Mucosa of rectum (tissue), 2 donors: Measurements from ENCODE around the gene SLC9A9.
A peak's percentile ranks its signal among the peaks of the same experiment; 100 is the strongest.

Source experiments
- H3K27ac ChIP-seq, 2 donors: one replicate each; pipeline ENCODE4 v1.7.0; 2013; ENCODE audit warnings: inconsistent platforms in 2 of 2, low read depth in 2 of 2, low read length in 2 of 2
- H3K27me3 ChIP-seq, 2 donors: one replicate each; pipeline ENCODE4 v1.7.0; 2013; ENCODE audit warnings: low read length in 2 of 2; ENCODE audit not compliant: control insufficient read depth in 2 of 2, insufficient read depth in 2 of 2
- H3K36me3 ChIP-seq, 2 donors: one replicate each; pipeline ENCODE4 v1.7.0; 2013; ENCODE audit warnings: low read length in 2 of 2; ENCODE audit not compliant: control insufficient read depth in 2 of 2, insufficient read depth in 2 of 2
- H3K4me1 ChIP-seq, 2 donors: one replicate each; pipeline ENCODE4 v1.7.0; 2013; ENCODE audit warnings: low read length in 2 of 2, mild to moderate bottlenecking in 1 of 2; ENCODE audit not compliant: control insufficient read depth in 2 of 2, insufficient read depth in 2 of 2
- H3K4me3 ChIP-seq, 2 donors: one replicate each; pipeline ENCODE4 v1.7.0; 2013; ENCODE audit warnings: low read length in 2 of 2
- H3K9ac ChIP-seq, 2 donors: one replicate each; pipeline ENCODE4 v1.7.0; 2013; ENCODE audit warnings: low read length in 2 of 2, low read depth in 1 of 2, mild to moderate bottlenecking in 1 of 2
- H3K9me3 ChIP-seq, 2 donors: one replicate each; pipeline ENCODE4 v1.7.0; 2013; ENCODE audit warnings: low read length in 2 of 2; ENCODE audit not compliant: control insufficient read depth in 2 of 2
- donor health status: healthy.
- donor health status: Normal muscosa, but diverticular disease.

SLC9A9 gene

GRCh38 chr3:143581972-143582722 is 266.1 kb downstream of the SLC9A9 start:
- Histone ChIP-seq H3K36me3 (no peaks in the 10 kb centered on the region), H3K9me3 (no peaks in the 10 kb centered on the region), H3K9ac (no peak overlapping the region), H3K4me1 (peaks cover 2 to 7% of the 10 kb centered on the region in 2 donors), H3K27ac (peak overlapping the region in 1 of 2 donors; percentile 13), H3K27me3 (no peaks in the 10 kb centered on the region), H3K4me3 (no peak overlapping the region)

- Histone ChIP-seq H3K36me3 (no peaks in the 10 kb centered on the region), H3K9me3 (no peaks in the 10 kb centered on the region), H3K27ac (no peak overlapping the region), H3K27me3 (no peaks in the 10 kb centered on the region), H3K4me3 (no peak overlapping the region), H3K9ac (no peak overlapping the region), H3K4me1 (peaks cover 0 to 3% of the 10 kb centered on the region in 2 donors)
Measured at GRCh38 chr3:143578810-143579435, 269.3 kb downstream of the SLC9A9 start.

GRCh38 chr3:143576568-143577270 is 271.5 kb downstream of the SLC9A9 start:
- Histone ChIP-seq H3K36me3 (no peaks in the 10 kb centered on the region), H3K9me3 (no peaks in the 10 kb centered on the region), H3K27ac (no peak overlapping the region), H3K9ac (no peak overlapping the region), H3K4me1 (peaks cover 0 to 3% of the 10 kb centered on the region in 2 donors), H3K4me3 (no peak overlapping the region), H3K27me3 (no peaks in the 10 kb centered on the region)

- no peaks in the 10 kb centered on the region for H3K9me3 ChIP-seq
- H3K27me3 ChIP-seq = no peaks in the 10 kb centered on the region
- no peak overlapping the region for H3K27ac ChIP-seq
- H3K4me3 ChIP-seq = no peak overlapping the region
- no peak overlapping the region for H3K9ac ChIP-seq
- H3K4me1 ChIP-seq = peaks cover 0 to 3% of the 10 kb centered on the region in 2 donors
- H3K36me3 ChIP-seq = no peaks in the 10 kb centered on the region
Measured at GRCh38 chr3:143574933-143575332, 273.3 kb downstream of the SLC9A9 start.

- no peak overlapping the region for H3K27ac ChIP-seq
- no peaks in the 10 kb centered on the region for H3K9me3 ChIP-seq
- H3K36me3 ChIP-seq = no peaks in the 10 kb centered on the region
- no peak overlapping the region for H3K4me3 ChIP-seq
- H3K4me1 ChIP-seq = no peaks in the 10 kb centered on the region
- no peak overlapping the region for H3K9ac ChIP-seq
- H3K27me3 ChIP-seq = no peaks in the 10 kb centered on the region
Measured at GRCh38 chr3:143573610-143574303, 274.5 kb downstream of the SLC9A9 start.

GRCh38 chr3:143571548-143571947 is 276.7 kb downstream of the SLC9A9 start:
- no peak overlapping the region for H3K4me3 ChIP-seq
- H3K9ac ChIP-seq = no peak overlapping the region
- peaks cover 0 to 10% of the 10 kb centered on the region in 2 donors for H3K4me1 ChIP-seq
- H3K27ac ChIP-seq = no peak overlapping the region
- no peaks in the 10 kb centered on the region for H3K36me3 ChIP-seq
- no peaks in the 10 kb centered on the region for H3K27me3 ChIP-seq
- no peaks in the 10 kb centered on the region for H3K9me3 ChIP-seq

GRCh38 chr3:143567823-143568222 is 280.4 kb downstream of the SLC9A9 start:
- Histone ChIP-seq H3K9ac (no peak overlapping the region), H3K4me3 (no peak overlapping the region), H3K27ac (no peak overlapping the region), H3K9me3 (no peaks in the 10 kb centered on the region), H3K27me3 (no peaks in the 10 kb centered on the region), H3K4me1 (peaks cover 0 to 10% of the 10 kb centered on the region in 2 donors), H3K36me3 (no peaks in the 10 kb centered on the region)

- H3K27me3 ChIP-seq = no peaks in the 10 kb centered on the region
- no peak overlapping the region for H3K27ac ChIP-seq
- peaks cover 0 to 10% of the 10 kb centered on the region in 2 donors for H3K4me1 ChIP-seq
- H3K9me3 ChIP-seq = no peaks in the 10 kb centered on the region
- H3K4me3 ChIP-seq = no peak overlapping the region
- H3K9ac ChIP-seq = no peak overlapping the region
- no peaks in the 10 kb centered on the region for H3K36me3 ChIP-seq
Measured at GRCh38 chr3:143565951-143566350, 282.3 kb downstream of the SLC9A9 start.

GRCh38 chr3:143563786-143564185 is 284.5 kb downstream of the SLC9A9 start:
- no peaks in the 10 kb centered on the region for H3K36me3 ChIP-seq

More at GRCh38 chr3:143563786-143564185, 284.5 kb downstream of the SLC9A9 start:
- Histone ChIP-seq H3K9me3 (no peaks in the 10 kb centered on the region), H3K27me3 (no peaks in the 10 kb centered on the region), H3K9ac (no peak overlapping the region), H3K27ac (no peak overlapping the region), H3K4me3 (no peak overlapping the region), H3K4me1 (peaks cover 0 to 10% of the 10 kb centered on the region in 2 donors)
